ENCODE results near the gene ARHGAP28. TPM values are rescaled to one million over a fixed set of nuclear protein-coding genes. Genes with fewer than 3 reads are reported as not detected.

ARHGAP28 gene
- total and polyA plus RNA-seq, 3 donors from 2014 or later: 45.5 to 161 (median 76.8) TPM

- intact Hi-C loops (cut with DNase I; ENCODE audit: low total_unique reads): no loop called here
- TF ChIP-seq POLR2A (IDR thresholded peaks at IDR 0.05) (no peak), CTCF (IDR thresholded peaks at IDR 0.05) (no peak)
- peaks cover 10% of the 10 kb centered on the region for H3K4me1 ChIP-seq
- no peak for DNase-seq
- no peaks in the 10 kb centered on the region for H3K9me3 ChIP-seq
- no peaks in the 10 kb centered on the region for H3K27me3 ChIP-seq
- H3K36me3 ChIP-seq (ENCODE audit: low read depth, missing control alignments): no peaks in the 10 kb centered on the region
- WGBS, 2 donors: 76 to 78% methylated on average over 2 of the region's 2 CpGs
- no peak overlapping the region for H3K27ac ChIP-seq
- no peak overlapping the region for H3K4me3 ChIP-seq
Observed at GRCh38 chr18:6718267-6718666, 11.2 kb upstream of the ARHGAP28 start.

GRCh38 chr18:6719098-6719846, 10.2 kb upstream of the ARHGAP28 start:
- no peaks in the 10 kb centered on the region for H3K27me3 ChIP-seq
- H3K9me3 ChIP-seq: no peaks in the 10 kb centered on the region
- WGBS, 2 donors: 51 to 66% methylated on average over 4 of the region's 4 CpGs
- TF ChIP-seq CTCF (IDR thresholded peaks at IDR 0.05) (no peak), POLR2A (IDR thresholded peaks at IDR 0.05) (no peak)
- H3K4me3 ChIP-seq: no peak overlapping the region
- intact Hi-C loops (cut with DNase I; ENCODE audit: low total_unique reads): no loop called here
- no peak for DNase-seq
- H3K4me1 ChIP-seq: peaks cover 10% of the 10 kb centered on the region
- H3K27ac ChIP-seq: no peak overlapping the region
- no peaks in the 10 kb centered on the region for H3K36me3 ChIP-seq (ENCODE audit: low read depth, missing control alignments)

- no peak for DNase-seq
Observed at GRCh38 chr18:6719910-6720683, 9.4 kb upstream of the ARHGAP28 start.

DNA sequence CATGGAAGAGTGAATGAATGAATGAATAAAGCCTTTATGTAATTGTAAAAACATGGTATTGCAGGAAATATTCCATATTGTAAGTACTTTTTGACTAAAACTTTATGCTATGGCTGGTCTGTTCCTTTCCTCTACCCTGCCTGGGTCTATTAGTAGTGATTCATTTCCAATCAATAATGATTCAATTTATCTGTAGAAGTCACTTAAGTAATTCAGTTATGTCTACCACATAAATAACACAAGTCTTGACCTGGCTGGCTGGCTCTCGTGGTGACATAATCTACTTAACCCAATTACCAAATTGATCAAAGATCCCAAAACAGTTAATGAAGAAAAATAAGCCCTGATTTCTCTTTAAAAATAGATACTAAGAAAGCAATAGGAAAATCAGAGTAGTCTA, 7.8 kb upstream of the ARHGAP28 start:
- TF ChIP-seq CTCF (IDR thresholded peaks at IDR 0.05): no peak
- no peak for TF ChIP-seq POLR2A (IDR thresholded peaks at IDR 0.05)
- intact Hi-C loops (cut with DNase I; ENCODE audit: low total_unique reads): no loop called here
- 91 to 94% methylated on average over 1 of the region's 1 CpG for WGBS, 2 donors
- no peak overlapping the region for H3K4me3 ChIP-seq
- H3K9me3 ChIP-seq: no peaks in the 10 kb centered on the region
- no peak for DNase-seq
- no peak overlapping the region for H3K27ac ChIP-seq
- H3K4me1 ChIP-seq: peaks cover 10% of the 10 kb centered on the region
- no peaks in the 10 kb centered on the region for H3K36me3 ChIP-seq (ENCODE audit: low read depth, missing control alignments)
- no peaks in the 10 kb centered on the region for H3K27me3 ChIP-seq

More at GRCh38 chr18:6719910-6720683, 9.4 kb upstream of the ARHGAP28 start:
- H3K9me3 ChIP-seq: no peaks in the 10 kb centered on the region
- H3K27ac ChIP-seq: no peak overlapping the region
- no peak overlapping the region for H3K4me3 ChIP-seq
- peaks cover 10% of the 10 kb centered on the region for H3K4me1 ChIP-seq
- H3K27me3 ChIP-seq: no peaks in the 10 kb centered on the region
- WGBS, 2 donors: 39 to 42% methylated on average over 1 of the region's 1 CpG
- TF ChIP-seq CTCF (IDR thresholded peaks at IDR 0.05): no peak
- TF ChIP-seq POLR2A (IDR thresholded peaks at IDR 0.05): no peak
- H3K36me3 ChIP-seq (ENCODE audit: low read depth, missing control alignments): no peaks in the 10 kb centered on the region
- intact Hi-C loops (cut with DNase I; ENCODE audit: low total_unique reads): no loop called here
